GM11168 (cell line): ENCODE data around the gene DOK6.

ENCODE experiments used
- in situ Hi-C: fragments of 300-500 bp; cut with MboI; formaldehyde crosslinking; loops from one replicate; pipeline ENCODE4 v1.12.0; 2022; ENCODE audit warnings: low sequenced_read_pairs; ENCODE audit not compliant: unreplicated experiment

DOK6 gene

GRCh38 chr18:69414184-69414583, 13.5 kb downstream of the DOK6 start:
- in situ Hi-C loops = no loop called here

GRCh38 chr18:69432847-69433246, 32.2 kb downstream of the DOK6 start:
- in situ Hi-C loops = no loop called here

- in situ Hi-C loops = no loop called here
Measured at GRCh38 chr18:69435000-69435399, 34.3 kb downstream of the DOK6 start.

- in situ Hi-C loops = no loop called here
Measured at GRCh38 chr18:69444221-69444620, 43.5 kb downstream of the DOK6 start.

- in situ Hi-C loops = no loop called here
Measured at GRCh38 chr18:69447886-69448285, 47.2 kb downstream of the DOK6 start.

GRCh38 chr18:69455125-69455524, 54.4 kb downstream of the DOK6 start:
- in situ Hi-C loops = no loop called here

- in situ Hi-C loops = no loop called here
Measured at GRCh38 chr18:69469444-69469919, 68.8 kb downstream of the DOK6 start.

- in situ Hi-C loops = no loop called here
Measured at GRCh38 chr18:69480460-69480859, 79.8 kb downstream of the DOK6 start.

GRCh38 chr18:69483574-69483973, 82.9 kb downstream of the DOK6 start:
- in situ Hi-C loops = no loop called here

GRCh38 chr18:69484699-69485396, 84.2 kb downstream of the DOK6 start:
- in situ Hi-C loops = no loop called here

GRCh38 chr18:69487488-69488394, 87.1 kb downstream of the DOK6 start:
- in situ Hi-C loops = no loop called here

GRCh38 chr18:69490072-69490471, 89.4 kb downstream of the DOK6 start:
- in situ Hi-C loops = no loop called here

- in situ Hi-C loops = no loop called here
Measured at GRCh38 chr18:69490813-69491212, 90.1 kb downstream of the DOK6 start.

GRCh38 chr18:69491576-69491975, 90.9 kb downstream of the DOK6 start:
- in situ Hi-C loops = no loop called here

- in situ Hi-C loops = no loop called here
Measured at GRCh38 chr18:69492861-69493260, 92.2 kb downstream of the DOK6 start.

GRCh38 chr18:69494841-69495240, 94.2 kb downstream of the DOK6 start:
- in situ Hi-C loops = no loop called here

- in situ Hi-C loops = no loop called here
Measured at GRCh38 chr18:69495338-69495737, 94.7 kb downstream of the DOK6 start.

GRCh38 chr18:69495841-69496533, 95.3 kb downstream of the DOK6 start:
- in situ Hi-C loops = no loop called here

- in situ Hi-C loops = no loop called here
Measured at GRCh38 chr18:69518989-69519388, 118.3 kb downstream of the DOK6 start.

GRCh38 chr18:69523582-69523981, 122.9 kb downstream of the DOK6 start:
- in situ Hi-C loops = no loop called here

- in situ Hi-C loops = no loop called here
Measured at GRCh38 chr18:69528435-69528834, 127.7 kb downstream of the DOK6 start.
